ENCODE measurements around the gene CASP8.
"Not testable (repeated sequence)": the region's sequence is repeated elsewhere in the genome, so short reads cannot be mapped to it uniquely, and the experiment has no call there.

The CASP8 gene

DNA sequence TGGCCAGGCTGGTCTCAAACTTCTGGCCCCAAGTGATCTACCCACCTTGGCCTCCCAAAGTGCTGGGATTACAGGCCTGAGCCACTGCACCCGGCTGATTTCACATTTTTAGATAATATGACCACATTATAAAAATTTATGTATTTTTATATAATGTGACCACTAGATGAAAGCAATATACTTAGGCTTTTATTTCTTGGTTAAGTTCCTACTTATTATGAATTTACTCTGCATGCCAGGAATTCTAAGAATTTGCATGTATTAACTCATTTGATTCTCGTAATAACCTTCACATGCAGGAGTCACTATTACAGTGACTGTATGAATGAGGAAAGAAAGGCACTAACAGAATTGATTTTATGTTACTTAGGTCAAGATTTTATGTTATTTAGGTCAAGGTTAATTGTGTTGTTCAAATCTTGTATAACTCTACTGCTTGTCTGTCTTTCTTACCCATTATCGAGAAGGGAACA, 25.6 kb upstream of the CASP8 start:
- Mint-ChIP-seq H3K4me3 (peak overlapping the region; percentile 96), H3K27me3 (no peaks in the 10 kb centered on the region), H3K9me3 (ENCODE audit: low read depth) (no peaks in the 10 kb centered on the region), H3K36me3 (peaks cover 13% of the 10 kb centered on the region), H3K27ac (peak overlapping the region; percentile 96), H3K4me1 (ENCODE audit: low read depth) (peaks cover 55% of the 10 kb centered on the region)

GRCh38 chr2:201235860-201236811, 24.2 kb upstream of the CASP8 start:
- H3K4me1 Mint-ChIP-seq (ENCODE audit: low read depth) = peaks cover 59% of the 10 kb centered on the region
- H3K27ac Mint-ChIP-seq = peak overlapping the region; percentile 90
- H3K4me3 Mint-ChIP-seq = peak overlapping the region; percentile 96
- H3K27me3 Mint-ChIP-seq = no peaks in the 10 kb centered on the region
- H3K36me3 Mint-ChIP-seq = peaks cover 27% of the 10 kb centered on the region
- peaks cover 3% of the 10 kb centered on the region for H3K9me3 Mint-ChIP-seq (ENCODE audit: low read depth)

DNA sequence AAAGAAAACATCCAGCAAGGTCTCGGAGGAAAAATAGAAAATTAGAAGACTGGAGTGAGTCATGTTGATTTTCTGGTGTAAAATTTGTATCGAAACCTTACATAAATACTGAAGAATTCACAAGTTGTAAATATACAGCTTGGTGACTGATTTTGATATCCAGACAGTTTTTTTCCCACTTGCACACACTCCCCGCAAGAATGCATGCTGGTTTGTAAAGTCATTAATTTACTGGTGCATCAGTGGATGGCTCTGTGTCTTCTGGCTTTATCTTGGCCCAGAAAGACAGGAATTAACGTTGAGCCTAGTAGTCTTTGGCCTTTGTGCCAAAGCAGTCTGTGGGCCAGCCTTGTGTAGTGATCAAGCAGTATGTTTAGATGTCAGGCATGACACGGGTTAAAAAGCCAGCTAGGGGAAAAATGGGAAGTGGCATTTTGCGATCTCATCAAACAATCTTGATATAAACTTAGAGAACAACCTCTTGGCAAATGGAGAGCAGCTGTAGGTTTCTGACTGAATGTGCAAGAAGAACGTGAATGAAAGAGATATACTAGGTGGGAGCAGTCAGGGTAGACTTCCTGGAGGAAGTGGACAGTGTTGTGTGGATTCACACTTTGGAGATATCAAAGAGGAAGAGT, 22.7 kb upstream of the CASP8 start:
- H3K27me3 Mint-ChIP-seq = no peaks in the 10 kb centered on the region
- peaks cover 58% of the 10 kb centered on the region for H3K4me1 Mint-ChIP-seq (ENCODE audit: low read depth)
- H3K27ac Mint-ChIP-seq = peak overlapping the region; percentile 18
- peak overlapping the region; percentile 96 for H3K4me3 Mint-ChIP-seq
- H3K9me3 Mint-ChIP-seq (ENCODE audit: low read depth) = peaks cover 5% of the 10 kb centered on the region
- peaks cover 37% of the 10 kb centered on the region for H3K36me3 Mint-ChIP-seq

DNA sequence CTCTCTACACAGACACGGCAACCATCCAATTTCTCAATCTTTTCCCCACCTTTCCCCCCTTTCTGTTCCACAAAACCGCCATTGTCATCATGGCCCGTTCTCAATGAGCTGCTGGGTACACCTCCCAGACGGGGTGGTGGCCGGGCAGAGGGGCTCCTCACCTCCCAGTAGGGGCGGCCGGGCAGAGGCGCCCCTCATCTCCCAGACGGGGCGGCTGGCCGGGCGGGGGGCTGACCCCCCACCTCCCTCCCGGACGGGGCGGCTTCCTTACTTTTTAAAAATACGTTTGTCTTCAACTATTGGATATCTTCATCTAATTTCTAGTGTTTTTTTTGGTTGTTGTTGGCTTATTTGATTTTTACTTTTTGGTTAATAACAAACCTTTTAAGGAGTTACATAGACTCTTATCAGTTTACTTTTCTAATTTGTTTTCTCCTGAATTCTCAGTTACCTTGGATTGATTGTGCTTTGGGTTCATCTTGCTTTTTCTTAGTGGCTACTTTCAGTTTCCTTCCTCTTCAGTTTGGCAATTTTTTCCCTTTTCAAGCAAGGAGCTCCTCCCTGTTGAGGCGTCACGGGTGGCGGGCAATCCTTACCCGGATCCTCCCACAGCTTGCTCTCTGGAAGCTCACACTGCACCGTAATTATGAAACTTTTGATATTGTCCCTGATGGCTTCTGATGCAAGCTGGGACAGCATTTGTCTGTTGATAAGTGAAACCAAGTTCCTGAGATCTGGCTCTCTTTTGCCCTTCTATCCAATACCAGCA, 21.0 kb upstream of the CASP8 start:
- Mint-ChIP-seq H3K36me3 (peaks cover 38% of the 10 kb centered on the region), H3K27ac (peak overlapping the region; percentile 79), H3K4me1 (ENCODE audit: low read depth) (peaks cover 68% of the 10 kb centered on the region)
- not testable (repeated sequence) for H3K9me3 Mint-ChIP-seq (ENCODE audit: low read depth); H3K4me3 Mint-ChIP-seq; H3K27me3 Mint-ChIP-seq

GRCh38 chr2:201242571-201243277, 17.6 kb upstream of the CASP8 start:
- Mint-ChIP-seq H3K4me1 (ENCODE audit: low read depth) (peaks cover 69% of the 10 kb centered on the region), H3K36me3 (peaks cover 36% of the 10 kb centered on the region), H3K27ac (peak overlapping the region; percentile 31), H3K4me3 (no peak overlapping the region), H3K27me3 (no peaks in the 10 kb centered on the region), H3K9me3 (ENCODE audit: low read depth) (peaks cover 5% of the 10 kb centered on the region)

DNA sequence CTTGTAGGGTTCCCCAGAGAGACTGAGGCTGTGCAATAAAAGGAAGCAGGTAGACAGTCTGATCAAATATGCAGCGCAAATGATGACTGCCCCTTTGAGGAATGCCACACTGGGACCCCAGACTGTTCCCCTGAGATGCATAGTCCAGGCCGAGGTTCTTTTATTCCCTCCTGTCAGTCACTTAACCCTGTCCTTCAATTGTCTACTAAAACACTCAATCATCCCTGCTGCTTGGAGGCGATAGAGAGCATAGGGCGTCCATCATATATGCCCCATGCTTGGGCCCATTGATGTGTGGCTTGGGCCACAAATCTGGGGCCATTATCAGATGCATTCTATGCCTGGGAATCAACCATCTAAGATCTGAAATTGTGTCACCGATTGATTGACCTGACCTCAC, 15.5 kb upstream of the CASP8 start:
- H3K36me3 Mint-ChIP-seq = peaks cover 33% of the 10 kb centered on the region
- no peak overlapping the region for H3K4me3 Mint-ChIP-seq
- no peaks in the 10 kb centered on the region for H3K27me3 Mint-ChIP-seq
- H3K9me3 Mint-ChIP-seq (ENCODE audit: low read depth) = peaks cover 5% of the 10 kb centered on the region
- H3K4me1 Mint-ChIP-seq (ENCODE audit: low read depth) = peaks cover 76% of the 10 kb centered on the region
- H3K27ac Mint-ChIP-seq = peak overlapping the region; percentile 70

GRCh38 chr2:201246280-201246679, 14.1 kb upstream of the CASP8 start:
- H3K36me3 Mint-ChIP-seq = peaks cover 29% of the 10 kb centered on the region
- no peaks in the 10 kb centered on the region for H3K27me3 Mint-ChIP-seq
- no peak overlapping the region for H3K4me3 Mint-ChIP-seq
- peaks cover 78% of the 10 kb centered on the region for H3K4me1 Mint-ChIP-seq (ENCODE audit: low read depth)
- peaks cover 5% of the 10 kb centered on the region for H3K9me3 Mint-ChIP-seq (ENCODE audit: low read depth)
- H3K27ac Mint-ChIP-seq = peak overlapping the region; percentile 22

- Mint-ChIP-seq H3K36me3 (peaks cover 26% of the 10 kb centered on the region), H3K4me3 (no peak overlapping the region), H3K9me3 (ENCODE audit: low read depth) (peaks cover 4% of the 10 kb centered on the region), H3K4me1 (ENCODE audit: low read depth) (peaks cover 76% of the 10 kb centered on the region), H3K27ac (peak overlapping the region; percentile 16), H3K27me3 (no peaks in the 10 kb centered on the region)
Observed at GRCh38 chr2:201248288-201248844, 12.0 kb upstream of the CASP8 start.

DNA sequence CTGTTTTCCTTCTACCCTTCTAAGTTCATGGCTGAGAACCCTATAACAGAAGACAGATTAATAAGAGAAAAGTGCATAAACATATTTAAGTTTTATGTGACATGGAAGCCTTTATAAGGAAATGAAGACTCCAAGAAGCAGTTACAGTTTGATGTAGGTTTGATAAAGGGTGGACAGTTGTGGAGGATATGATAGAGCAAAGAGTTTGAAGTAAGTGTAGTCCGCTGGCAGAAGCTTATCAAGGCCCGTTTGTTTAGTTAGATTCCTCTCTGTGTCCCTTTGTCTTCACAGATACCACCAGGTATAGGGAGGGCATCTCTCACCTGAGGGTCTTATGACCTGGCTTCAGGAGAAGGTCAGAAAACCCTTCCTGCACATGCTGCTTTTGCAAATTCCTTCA, 10.4 kb upstream of the CASP8 start:
- Mint-ChIP-seq H3K9me3 (ENCODE audit: low read depth) (peaks cover 4% of the 10 kb centered on the region), H3K27ac (peak overlapping the region; percentile 82), H3K27me3 (no peaks in the 10 kb centered on the region), H3K36me3 (peaks cover 27% of the 10 kb centered on the region), H3K4me1 (ENCODE audit: low read depth) (peaks cover 77% of the 10 kb centered on the region), H3K4me3 (no peak overlapping the region)

- Mint-ChIP-seq H3K4me3 (no peak overlapping the region), H3K27me3 (no peaks in the 10 kb centered on the region), H3K36me3 (peaks cover 27% of the 10 kb centered on the region), H3K4me1 (ENCODE audit: low read depth) (peaks cover 79% of the 10 kb centered on the region), H3K27ac (peak overlapping the region; percentile 46), H3K9me3 (ENCODE audit: low read depth) (peaks cover 4% of the 10 kb centered on the region)
Observed at GRCh38 chr2:201250741-201251140, 9.6 kb upstream of the CASP8 start.

DNA sequence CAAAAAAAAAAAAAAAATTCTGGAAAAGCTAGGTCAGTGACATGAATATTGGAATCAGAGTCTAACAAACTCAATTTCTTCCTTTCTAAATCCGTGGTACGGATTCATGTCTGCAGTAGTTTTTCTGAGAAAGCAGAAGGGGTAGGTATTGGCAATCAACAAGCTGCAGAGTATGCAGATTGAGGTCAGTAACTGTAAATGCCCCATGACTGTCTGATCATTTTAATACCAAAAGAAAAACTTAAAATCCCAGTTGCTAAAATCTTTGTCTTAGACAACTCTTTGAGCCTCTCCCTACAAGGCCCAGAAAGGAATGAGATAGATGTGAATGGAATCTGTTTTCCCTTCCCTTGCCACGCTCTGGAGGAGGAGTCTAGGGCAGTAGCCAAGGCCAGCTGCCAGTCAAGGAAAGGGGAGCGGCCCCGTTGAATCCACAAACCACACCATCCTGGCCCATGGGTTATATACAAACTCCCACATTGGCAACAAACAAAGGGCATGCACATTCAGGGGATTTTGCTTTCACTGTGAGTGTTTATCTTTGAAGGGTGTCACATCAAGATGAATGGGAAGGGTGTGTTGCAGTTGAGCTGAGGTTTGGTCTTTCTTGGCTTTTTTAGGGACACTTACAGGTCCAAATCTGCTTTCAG, 6.1 kb upstream of the CASP8 start:
- Mint-ChIP-seq H3K27me3 (no peaks in the 10 kb centered on the region), H3K36me3 (peaks cover 21% of the 10 kb centered on the region), H3K4me3 (peak overlapping the region; percentile 51), H3K4me1 (ENCODE audit: low read depth) (peaks cover 90% of the 10 kb centered on the region), H3K27ac (peak overlapping the region; percentile 94), H3K9me3 (ENCODE audit: low read depth) (peaks cover 4% of the 10 kb centered on the region)

- Mint-ChIP-seq H3K9me3 (ENCODE audit: low read depth) (peaks cover 4% of the 10 kb centered on the region), H3K4me3 (no peak overlapping the region), H3K36me3 (peaks cover 15% of the 10 kb centered on the region), H3K27me3 (no peaks in the 10 kb centered on the region), H3K27ac (peak overlapping the region; percentile 94), H3K4me1 (ENCODE audit: low read depth) (peaks cover 90% of the 10 kb centered on the region)
Observed at GRCh38 chr2:201255408-201256033, 4.8 kb upstream of the CASP8 start.

GRCh38 chr2:201256082-201256481, 4.3 kb upstream of the CASP8 start:
- Mint-ChIP-seq H3K4me1 (ENCODE audit: low read depth) (peaks cover 88% of the 10 kb centered on the region), H3K27me3 (no peaks in the 10 kb centered on the region), H3K27ac (peak overlapping the region; percentile 89), H3K4me3 (no peak overlapping the region), H3K9me3 (ENCODE audit: low read depth) (no peaks in the 10 kb centered on the region), H3K36me3 (peaks cover 11% of the 10 kb centered on the region)

Data from activated naive CD8-positive, alpha-beta T cell (primary cell).